Measurements from ENCODE around the gene NFATC1.

Gene NFATC1

DNA sequence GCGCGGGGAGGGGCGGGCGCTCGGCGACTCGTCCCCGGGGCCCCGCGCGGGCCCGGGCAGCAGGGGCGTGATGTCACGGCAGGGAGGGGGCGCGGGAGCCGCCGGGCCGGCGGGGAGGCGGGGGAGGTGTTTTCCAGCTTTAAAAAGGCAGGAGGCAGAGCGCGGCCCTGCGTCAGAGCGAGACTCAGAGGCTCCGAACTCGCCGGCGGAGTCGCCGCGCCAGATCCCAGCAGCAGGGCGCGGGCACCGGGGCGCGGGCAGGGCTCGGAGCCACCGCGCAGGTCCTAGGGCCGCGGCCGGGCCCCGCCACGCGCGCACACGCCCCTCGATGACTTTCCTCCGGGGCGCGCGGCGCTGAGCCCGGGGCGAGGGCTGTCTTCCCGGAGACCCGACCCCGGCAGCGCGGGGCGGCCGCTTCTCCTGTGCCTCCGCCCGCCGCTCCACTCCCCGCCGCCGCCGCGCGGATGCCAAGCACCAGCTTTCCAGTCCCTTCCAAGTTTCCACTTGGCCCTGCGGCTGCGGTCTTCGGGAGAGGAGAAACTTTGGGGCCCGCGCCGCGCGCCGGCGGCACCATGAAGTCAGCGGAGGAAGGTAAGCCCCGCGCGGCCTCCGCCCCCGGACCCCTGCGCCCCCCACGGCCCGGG, at the start of gene NFATC1:
Gene NFATC1 (plus strand): TSS at position 170 of the 644 bp plus-strand sequence. CDS start 295 bp downstream, at position 465.
- peaks cover 66% of the 10 kb centered on the region for H3K4me1 ChIP-seq (ENCODE audit: control insufficient read depth, low read length)
- 0 out of 2 replicates have a peak, but pooled peaks cover 6% of the 10 kb centered on the region for H4K20me1 ChIP-seq (ENCODE audit: control insufficient read depth, insufficient read depth, low read depth, low read length)
- H3K27ac ChIP-seq (ENCODE audit: low read depth, low read length) = peak within 1 kb of the TSS; percentile 24
- peaks cover 34% of the 10 kb centered on the region for H3F3A ChIP-seq (ENCODE audit: control insufficient read depth, insufficient read depth)
- peaks cover 31% of the 10 kb centered on the region for H3K27me3 ChIP-seq (ENCODE audit: control insufficient read depth, low read length)
- peaks cover 12% of the 10 kb centered on the region for H3K36me3 ChIP-seq (ENCODE audit: control insufficient read depth, low read length)
- H3K79me2 ChIP-seq (ENCODE audit: control insufficient read depth, low read length) = peaks cover 38% of the 10 kb centered on the region
- TF ChIP-seq, protein P1, sequence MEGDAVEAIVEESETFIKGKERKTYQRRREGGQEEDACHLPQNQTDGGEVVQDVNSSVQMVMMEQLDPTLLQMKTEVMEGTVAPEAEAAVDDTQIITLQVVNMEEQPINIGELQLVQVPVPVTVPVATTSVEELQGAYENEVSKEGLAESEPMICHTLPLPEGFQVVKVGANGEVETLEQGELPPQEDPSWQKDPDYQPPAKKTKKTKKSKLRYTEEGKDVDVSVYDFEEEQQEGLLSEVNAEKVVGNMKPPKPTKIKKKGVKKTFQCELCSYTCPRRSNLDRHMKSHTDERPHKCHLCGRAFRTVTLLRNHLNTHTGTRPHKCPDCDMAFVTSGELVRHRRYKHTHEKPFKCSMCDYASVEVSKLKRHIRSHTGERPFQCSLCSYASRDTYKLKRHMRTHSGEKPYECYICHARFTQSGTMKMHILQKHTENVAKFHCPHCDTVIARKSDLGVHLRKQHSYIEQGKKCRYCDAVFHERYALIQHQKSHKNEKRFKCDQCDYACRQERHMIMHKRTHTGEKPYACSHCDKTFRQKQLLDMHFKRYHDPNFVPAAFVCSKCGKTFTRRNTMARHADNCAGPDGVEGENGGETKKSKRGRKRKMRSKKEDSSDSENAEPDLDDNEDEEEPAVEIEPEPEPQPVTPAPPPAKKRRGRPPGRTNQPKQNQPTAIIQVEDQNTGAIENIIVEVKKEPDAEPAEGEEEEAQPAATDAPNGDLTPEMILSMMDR (IDR thresholded peaks at IDR 0.05; ENCODE audit: low read depth, low read length, poor library complexity, severe bottlenecking) = no peak
- no peak for TF ChIP-seq EZH2phosphoT487 (IDR thresholded peaks at IDR 0.05; ENCODE audit: borderline replicate concordance, low read length)
- peak within 1 kb of the TSS; percentile 85 for H3K4me2 ChIP-seq (ENCODE audit: low read length)
- H3K9me3 ChIP-seq (ENCODE audit: control insufficient read depth, insufficient read depth, low read length) = no peaks in the 10 kb centered on the region
- H3K9me2 ChIP-seq (replicated peaks; ENCODE audit: control insufficient read depth, low read length) = no peaks in the 10 kb centered on the region
- peak within 1 kb of the TSS; percentile 87 for H3K4me3 ChIP-seq (ENCODE audit: low read length)

DNA sequence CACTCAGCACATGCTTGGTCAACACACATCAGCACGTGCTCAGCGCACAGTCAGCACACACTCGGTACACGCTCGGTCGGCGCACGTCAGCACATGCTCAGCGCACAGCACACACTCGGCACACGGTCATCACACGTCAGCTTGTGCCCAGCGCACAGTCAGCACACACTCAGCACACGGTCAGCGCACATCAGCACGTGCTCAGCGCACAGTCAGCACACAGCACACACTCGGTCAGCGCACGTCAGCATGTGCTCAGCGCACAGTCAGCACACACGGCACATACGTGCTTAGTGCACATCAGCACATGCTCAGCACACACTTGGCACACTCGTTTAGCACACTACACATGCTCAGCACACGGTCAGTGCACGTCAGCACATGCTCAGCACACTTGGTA, 49.7 kb upstream of the NFATC1 start:
- no peaks in the 10 kb centered on the region for H4K20me1 ChIP-seq (ENCODE audit: control insufficient read depth, insufficient read depth, low read depth, low read length)
- H3K4me3 ChIP-seq (ENCODE audit: low read length) = no peak overlapping the region
- TF ChIP-seq EZH2phosphoT487 (IDR thresholded peaks at IDR 0.05; ENCODE audit: borderline replicate concordance, low read length) = no peak
- TF ChIP-seq, protein P1 (IDR thresholded peaks at IDR 0.05; ENCODE audit: low read depth, low read length, poor library complexity, severe bottlenecking) = no peak
- no peaks in the 10 kb centered on the region for H3K9me3 ChIP-seq (ENCODE audit: control insufficient read depth, insufficient read depth, low read length)
- H3K9me2 ChIP-seq (replicated peaks; ENCODE audit: control insufficient read depth, low read length) = no peaks in the 10 kb centered on the region
- no peaks in the 10 kb centered on the region for H3K27me3 ChIP-seq (ENCODE audit: control insufficient read depth, low read length)
- no peaks in the 10 kb centered on the region for H3K79me2 ChIP-seq (ENCODE audit: control insufficient read depth, low read length)
- no peak overlapping the region for H3K27ac ChIP-seq (ENCODE audit: low read depth, low read length)
- no peaks in the 10 kb centered on the region for H3K4me1 ChIP-seq (ENCODE audit: control insufficient read depth, low read length)
- no peaks in the 10 kb centered on the region for H3F3A ChIP-seq (ENCODE audit: control insufficient read depth, insufficient read depth)
- no peak overlapping the region for H3K4me2 ChIP-seq (ENCODE audit: low read length)
- H3K36me3 ChIP-seq (ENCODE audit: control insufficient read depth, low read length) = peaks cover 18% of the 10 kb centered on the region

DNA sequence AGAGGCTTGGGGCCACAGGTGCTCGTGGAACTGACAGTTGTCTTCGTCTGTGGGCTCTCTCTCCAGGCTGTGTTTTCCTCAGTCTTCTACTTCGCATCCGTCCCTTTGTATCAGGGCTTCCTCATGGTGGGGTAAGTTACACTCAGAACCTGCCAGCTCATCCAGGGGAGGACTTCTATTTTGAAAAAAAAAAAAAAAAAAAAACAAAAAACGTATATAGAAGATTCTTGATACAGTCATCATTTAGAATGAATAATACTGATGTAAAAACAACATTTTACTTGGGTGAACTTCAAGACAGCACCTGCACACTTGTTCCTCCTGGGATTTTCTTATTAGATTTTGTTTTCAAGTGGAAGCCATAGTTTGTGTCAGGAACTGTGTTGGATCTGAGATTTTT, 47.7 kb upstream of the NFATC1 start:
- H3K27ac ChIP-seq (ENCODE audit: low read depth, low read length) = no peak overlapping the region
- no peaks in the 10 kb centered on the region for H3K79me2 ChIP-seq (ENCODE audit: control insufficient read depth, low read length)
- H4K20me1 ChIP-seq (ENCODE audit: control insufficient read depth, insufficient read depth, low read depth, low read length) = no peaks in the 10 kb centered on the region
- no peaks in the 10 kb centered on the region for H3F3A ChIP-seq (ENCODE audit: control insufficient read depth, insufficient read depth)
- TF ChIP-seq EZH2phosphoT487 (IDR thresholded peaks at IDR 0.05; ENCODE audit: borderline replicate concordance, low read length) = no peak
- TF ChIP-seq, protein P1 (IDR thresholded peaks at IDR 0.05; ENCODE audit: low read depth, low read length, poor library complexity, severe bottlenecking) = no peak
- H3K27me3 ChIP-seq (ENCODE audit: control insufficient read depth, low read length) = no peaks in the 10 kb centered on the region
- no peaks in the 10 kb centered on the region for H3K9me2 ChIP-seq (replicated peaks; ENCODE audit: control insufficient read depth, low read length)
- H3K4me3 ChIP-seq (ENCODE audit: low read length) = no peak overlapping the region
- H3K4me2 ChIP-seq (ENCODE audit: low read length) = no peak overlapping the region
- H3K4me1 ChIP-seq (ENCODE audit: control insufficient read depth, low read length) = no peaks in the 10 kb centered on the region
- no peaks in the 10 kb centered on the region for H3K9me3 ChIP-seq (ENCODE audit: control insufficient read depth, insufficient read depth, low read length)
- peaks cover 18% of the 10 kb centered on the region for H3K36me3 ChIP-seq (ENCODE audit: control insufficient read depth, low read length)
